ENCODE measurements around the gene SUCO.

GRCh38 chr1:172599912-172600311 is 67.0 kb downstream of the SUCO start:
- TF ChIP-seq ZNF232 (CRISPR knock-in tag; IDR thresholded peaks at IDR 0.05) = no peak
- no peak for TF ChIP-seq GABPB1 (CRISPR knock-in tag; IDR thresholded peaks at IDR 0.05)
- no peak for TF ChIP-seq SMAD4 (CRISPR knock-in tag; IDR thresholded peaks at IDR 0.05)
- no peak for TF ChIP-seq E2F1 (CRISPR knock-in tag; IDR thresholded peaks at IDR 0.05)
- no peak for TF ChIP-seq CTCF (IDR thresholded peaks at IDR 0.05)
- no peak for TF ChIP-seq IRF2 (CRISPR knock-in tag; IDR thresholded peaks at IDR 0.05; ENCODE audit: borderline replicate concordance, low read depth)
- TF ChIP-seq NR2C2 (CRISPR knock-in tag; IDR thresholded peaks at IDR 0.05) = no peak
- TF ChIP-seq ZNF121 (CRISPR knock-in tag; IDR thresholded peaks at IDR 0.05) = no peak
- no peak for TF ChIP-seq GRHL2 (CRISPR knock-in tag; IDR thresholded peaks at IDR 0.05; ENCODE audit: insufficient replicate concordance, severe bottlenecking)
- no peak for TF ChIP-seq NR3C1 (CRISPR knock-in tag; conservative IDR thresholded peaks at IDR 0.05; ENCODE audit: low read depth)
- TF ChIP-seq SP1 (CRISPR knock-in tag; conservative IDR thresholded peaks at IDR 0.05) = no peak
- TF ChIP-seq ZNF671 (CRISPR knock-in tag; IDR thresholded peaks at IDR 0.05) = no peak
- no peak for TF ChIP-seq ELF4 (CRISPR knock-in tag; IDR thresholded peaks at IDR 0.05; ENCODE audit: low read depth)

All from WTC11 (cell line).